IPS DF 6.9 (cell line): ENCODE measurements around the gene PPFIA3.

Experiments used
- DNase-seq: peaks from one replicate; pipeline ENCODE4 v3.0.0-alpha.2; 2013; ENCODE audit warnings: low read depth, low spot score
- H3K27ac ChIP-seq: one replicate; pipeline ENCODE4 v1.5.1; 2013; ENCODE audit warnings: low read length, control low read depth
- H3K27me3 ChIP-seq: 2 replicates; pipeline ENCODE4 v1.6.1; 2013; ENCODE audit warnings: mild to moderate bottlenecking, low read length; ENCODE audit not compliant: control insufficient read depth, insufficient read depth
- H3K36me3 ChIP-seq: 2 replicates; pipeline ENCODE4 v1.6.1; 2013; ENCODE audit warnings: low read length; ENCODE audit not compliant: control insufficient read depth, insufficient read depth
- H3K4me1 ChIP-seq: 2 replicates; pipeline ENCODE4 v1.6.1; 2013; ENCODE audit warnings: low read length; ENCODE audit not compliant: control insufficient read depth, insufficient read depth
- H3K4me3 ChIP-seq: 2 replicates; pipeline ENCODE4 v1.5.1; 2013; ENCODE audit warnings: mild to moderate bottlenecking, low read length
- H3K9me3 ChIP-seq: 2 replicates; pipeline ENCODE4 v1.6.1; 2013; ENCODE audit warnings: low read length, inconsistent platforms; ENCODE audit not compliant: control insufficient read depth, insufficient read depth
- WGBS: extraction: QIAGEN DNeasy Blood & Tissue Kit; methylation state at CpG from one replicate; pipeline ENCODE4 v1.1.7; 2013; ENCODE audit warnings: mixed read lengths, missing lambda C conversion rate; ENCODE audit not compliant: insufficient read length, insufficient coverage; 5-methylcytosine and 5-hydroxymethylcytosine counted together

Gene PPFIA3

DNA sequence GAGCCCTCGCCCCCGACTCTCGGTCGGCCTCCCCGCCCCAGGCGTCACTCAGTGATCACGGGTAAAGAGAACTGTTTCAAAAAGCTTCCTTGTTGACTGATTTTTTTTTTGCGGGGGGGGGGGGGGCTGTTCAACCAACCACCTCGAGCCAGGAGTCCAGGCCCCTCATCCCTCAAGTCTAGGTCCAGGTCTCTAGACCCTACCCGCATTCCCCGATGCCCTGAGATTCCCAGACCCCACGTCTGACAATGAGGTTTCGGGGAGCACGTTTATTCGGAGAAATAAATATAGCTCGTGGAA is 31.6 kb downstream of the PPFIA3 start:
- WGBS = no CpG with 5 or more reads among the region's 16 CpGs
- Histone ChIP-seq H3K9me3 (no peaks in the 10 kb centered on the region), H3K27ac (no peak overlapping the region), H3K27me3 (no peaks in the 10 kb centered on the region), H3K4me3 (peak overlapping the region; percentile 67; the same call in 1 of the 2 replicates), H3K36me3 (no peaks in the 10 kb centered on the region), H3K4me1 (peaks cover 8% of the 10 kb centered on the region)
- no peak for DNase-seq

DNA sequence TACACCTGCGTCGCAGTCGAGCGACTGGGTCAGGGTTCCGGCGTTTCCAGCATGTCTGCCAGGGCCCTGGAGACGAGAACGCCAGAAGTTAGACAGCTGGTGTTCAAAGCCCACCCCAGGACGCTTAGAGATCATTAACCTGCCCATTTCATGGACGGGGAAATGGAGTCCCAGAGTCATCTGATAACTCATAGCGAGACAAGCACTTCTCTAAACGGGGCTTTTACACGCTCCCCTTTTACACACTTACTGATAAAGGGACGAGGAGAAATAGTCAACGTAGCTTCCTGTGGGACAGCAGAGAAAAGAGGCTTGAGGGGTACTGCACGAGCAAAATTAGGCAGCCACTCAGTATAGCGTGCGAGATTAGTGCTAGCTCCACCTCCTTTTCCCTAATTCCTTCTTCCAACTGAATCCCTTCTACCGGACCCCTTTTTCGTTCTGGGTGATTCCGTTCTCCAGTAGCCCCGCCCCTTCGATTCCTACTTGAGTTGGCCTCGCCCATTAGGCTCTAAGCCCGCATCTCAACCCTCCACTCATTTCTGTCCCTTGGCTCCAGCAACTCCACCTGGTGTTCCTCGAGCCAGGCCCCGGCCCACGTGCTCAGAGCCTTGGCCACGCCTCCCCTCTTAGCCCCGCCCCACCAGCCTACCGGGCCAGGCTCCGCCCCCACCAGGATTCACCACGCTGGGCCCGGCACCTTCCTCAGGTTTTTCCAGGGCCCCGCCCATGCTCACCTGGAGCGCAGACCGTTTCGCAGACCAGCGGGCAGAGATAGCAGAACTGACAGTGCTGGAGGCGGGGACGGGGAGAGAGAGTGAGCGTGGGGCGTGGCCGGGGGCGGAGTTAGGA is 32.1 kb downstream of the PPFIA3 start:
- Histone ChIP-seq H3K27me3 (no peaks in the 10 kb centered on the region), H3K36me3 (no peaks in the 10 kb centered on the region), H3K9me3 (no peaks in the 10 kb centered on the region), H3K4me3 (peak overlapping the region; percentile 67; the same call in 1 of the 2 replicates), H3K4me1 (peaks cover 10% of the 10 kb centered on the region), H3K27ac (no peak overlapping the region)
- DNase-seq = no peak
- WGBS = no CpG with 5 or more reads among the region's 45 CpGs

DNA sequence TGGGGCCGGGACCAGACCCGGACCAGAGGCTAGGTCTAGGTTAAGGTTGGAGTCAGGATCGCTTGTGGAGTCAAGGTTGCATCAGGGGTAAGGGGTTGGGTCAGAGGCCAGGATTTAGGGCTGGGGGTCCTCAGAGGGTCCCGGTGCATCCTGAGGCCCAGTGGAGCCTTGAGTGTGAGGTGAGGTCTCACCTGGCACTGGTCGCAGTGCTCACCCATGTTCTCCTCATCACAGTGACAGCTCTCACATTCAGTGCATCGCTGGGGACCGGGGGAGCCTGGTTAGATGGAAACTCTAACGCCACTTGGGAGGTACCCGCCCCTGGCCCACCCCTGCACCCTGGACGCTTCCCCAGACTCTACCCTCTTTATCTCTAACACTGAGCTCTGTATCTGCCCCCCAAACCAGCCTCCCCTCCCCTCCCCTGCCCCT is 32.8 kb downstream of the PPFIA3 start:
- Histone ChIP-seq H3K9me3 (no peaks in the 10 kb centered on the region), H3K4me3 (no peak overlapping the region), H3K27ac (no peak overlapping the region), H3K27me3 (no peaks in the 10 kb centered on the region), H3K4me1 (peaks cover 10% of the 10 kb centered on the region), H3K36me3 (no peaks in the 10 kb centered on the region)
- no CpG with 5 or more reads among the region's 10 CpGs for WGBS
- no peak for DNase-seq

DNA sequence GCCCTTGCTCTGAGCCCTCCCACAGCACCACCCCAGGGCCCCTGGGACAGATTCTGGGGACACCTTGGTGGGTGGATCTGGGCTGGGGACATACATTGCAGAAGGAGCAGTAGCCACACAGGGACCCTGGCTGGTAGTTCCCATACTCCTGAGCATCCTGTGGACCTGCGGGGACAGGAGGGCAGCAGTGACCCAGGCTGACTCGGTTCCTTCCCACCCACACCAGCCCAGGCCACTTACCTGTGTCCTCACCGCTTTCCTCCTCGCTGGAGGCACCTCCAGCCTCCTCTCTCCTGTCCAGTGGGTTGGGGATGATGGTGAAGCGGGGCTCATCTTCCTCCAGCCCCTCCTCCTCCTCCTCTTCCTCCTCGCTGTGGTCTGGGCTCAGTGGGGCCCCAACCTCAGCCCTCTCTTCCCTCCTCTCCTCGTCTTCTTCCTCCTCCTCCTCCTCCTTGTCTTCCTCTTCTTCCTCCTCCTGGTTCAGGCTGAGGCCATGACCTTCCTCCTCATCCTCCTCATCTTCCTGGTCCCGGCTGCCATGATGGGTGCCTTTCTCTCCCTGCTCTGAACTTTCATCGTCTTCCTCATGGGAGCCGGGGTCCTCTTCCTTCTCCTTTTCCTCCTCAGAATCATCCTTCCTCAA is 33.9 kb downstream of the PPFIA3 start:
- H3K4me3 ChIP-seq = no peak overlapping the region
- no peaks in the 10 kb centered on the region for H3K36me3 ChIP-seq
- WGBS = no CpG with 5 or more reads among the region's 10 CpGs
- no peak overlapping the region for H3K27ac ChIP-seq
- no peaks in the 10 kb centered on the region for H3K9me3 ChIP-seq
- no peaks in the 10 kb centered on the region for H3K27me3 ChIP-seq
- H3K4me1 ChIP-seq = peaks cover 11% of the 10 kb centered on the region
- no peak for DNase-seq

DNA sequence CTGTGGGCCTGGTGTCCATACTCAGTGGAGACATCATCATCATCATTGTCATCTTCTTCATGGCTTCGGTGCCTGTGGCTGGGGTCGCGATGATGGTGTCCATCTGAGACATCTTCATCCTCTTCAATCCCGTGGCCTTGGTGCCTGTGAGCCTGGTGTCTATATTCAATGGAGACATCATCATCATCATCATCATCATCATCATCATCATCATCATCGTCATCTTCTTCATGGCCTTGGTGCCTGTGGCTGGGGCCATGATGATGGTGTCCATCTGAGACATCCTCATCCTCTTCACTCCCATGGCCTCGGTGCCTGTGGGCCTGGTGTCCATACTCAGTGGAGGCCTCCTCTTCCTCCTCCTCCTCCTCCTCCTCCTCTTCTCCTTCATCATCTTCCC is 34.9 kb downstream of the PPFIA3 start:
- Histone ChIP-seq H3K4me1 (peaks cover 11% of the 10 kb centered on the region), H3K27me3 (no peaks in the 10 kb centered on the region), H3K27ac (no peak overlapping the region), H3K36me3 (no peaks in the 10 kb centered on the region), H3K4me3 (no peak overlapping the region), H3K9me3 (no peaks in the 10 kb centered on the region)
- no peak for DNase-seq
- no CpG with 5 or more reads among the region's 6 CpGs for WGBS

DNA sequence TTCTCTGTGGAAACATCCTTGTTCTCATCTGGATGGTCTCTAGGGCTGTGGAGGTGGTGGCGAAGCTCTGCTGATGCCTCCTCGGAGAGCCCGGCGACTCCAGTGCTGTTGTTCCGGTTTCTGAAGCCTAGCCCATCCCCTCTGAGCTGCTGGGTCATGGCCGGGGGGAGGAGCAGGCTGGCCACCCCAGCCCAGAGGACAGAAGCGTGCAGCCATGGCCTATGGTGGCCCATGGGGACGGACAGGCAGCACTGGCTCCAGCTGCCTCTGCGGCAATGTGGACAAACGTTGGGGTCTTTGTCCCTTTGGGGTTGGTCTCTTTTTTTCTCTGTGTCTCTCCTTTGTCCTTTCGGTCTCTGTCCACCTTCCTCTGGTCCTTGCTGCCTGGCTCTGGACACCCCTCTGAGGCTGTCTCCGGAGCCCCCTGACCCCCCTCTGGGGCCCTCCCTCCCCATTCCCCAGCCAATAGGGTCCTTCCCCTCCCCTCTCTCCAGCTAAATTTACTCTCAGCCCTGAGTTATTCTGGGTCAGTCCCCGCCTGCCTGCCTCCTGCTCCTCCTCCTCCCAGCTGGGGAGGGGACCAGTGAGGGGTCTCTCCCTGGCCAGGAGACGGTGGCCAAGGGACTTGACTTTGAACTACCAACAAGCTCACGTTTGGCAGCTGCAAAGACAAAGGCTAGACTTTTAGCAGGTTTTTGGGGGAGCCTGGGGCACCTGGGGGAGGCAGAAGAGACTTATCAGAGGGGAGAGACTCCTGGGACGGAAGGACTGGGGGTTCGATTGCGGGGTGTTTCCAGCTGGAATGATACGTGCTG is 35.9 kb downstream of the PPFIA3 start, which contains the start of gene HRC:
HRC (minus strand) TSS at position 392 of the 815 bp plus-strand sequence; CDS start at position 233, 159 bp downstream.
- no peaks in the 10 kb centered on the region for H3K36me3 ChIP-seq
- H3K4me3 ChIP-seq = no peak within 1 kb of the TSS
- peaks cover 11% of the 10 kb centered on the region for H3K4me1 ChIP-seq
- DNase-seq = no peak
- no CpG with 5 or more reads among the region's 19 CpGs for WGBS
- no peaks in the 10 kb centered on the region for H3K27me3 ChIP-seq
- no peak within 1 kb of the TSS for H3K27ac ChIP-seq
- H3K9me3 ChIP-seq = no peaks in the 10 kb centered on the region

DNA sequence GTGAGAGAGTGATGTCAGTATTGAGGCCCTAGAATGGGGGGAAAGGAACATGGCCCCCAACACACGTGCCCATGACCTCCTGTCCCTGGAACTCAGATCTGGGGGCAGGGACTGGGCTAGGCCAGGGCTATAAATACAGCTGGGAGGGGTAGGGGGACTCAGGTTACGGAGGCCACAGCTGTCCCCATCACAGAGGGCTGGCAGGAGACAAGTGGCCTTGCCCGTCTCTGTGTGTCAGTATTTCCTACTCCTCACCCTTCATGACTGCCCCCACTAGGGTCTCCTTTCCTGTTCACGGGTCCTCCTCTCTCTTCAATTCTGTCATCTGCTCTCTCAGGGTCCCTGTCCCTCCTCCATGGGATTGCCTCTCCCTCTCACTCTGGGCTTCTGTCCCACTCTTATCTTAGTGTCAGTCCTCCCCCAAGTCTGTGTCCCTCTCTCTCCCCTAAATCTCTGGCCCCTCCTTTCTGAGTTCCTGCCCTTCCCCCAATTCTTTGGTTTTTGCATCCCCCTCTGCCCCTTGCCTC is 36.5 kb downstream of the PPFIA3 start:
- no peaks in the 10 kb centered on the region for H3K9me3 ChIP-seq
- WGBS = no CpG with 5 or more reads among the region's 4 CpGs
- no peaks in the 10 kb centered on the region for H3K27me3 ChIP-seq
- no peak overlapping the region for H3K27ac ChIP-seq
- no peak overlapping the region for H3K4me3 ChIP-seq
- peaks cover 11% of the 10 kb centered on the region for H3K4me1 ChIP-seq
- H3K36me3 ChIP-seq = no peaks in the 10 kb centered on the region
- no peak for DNase-seq

DNA sequence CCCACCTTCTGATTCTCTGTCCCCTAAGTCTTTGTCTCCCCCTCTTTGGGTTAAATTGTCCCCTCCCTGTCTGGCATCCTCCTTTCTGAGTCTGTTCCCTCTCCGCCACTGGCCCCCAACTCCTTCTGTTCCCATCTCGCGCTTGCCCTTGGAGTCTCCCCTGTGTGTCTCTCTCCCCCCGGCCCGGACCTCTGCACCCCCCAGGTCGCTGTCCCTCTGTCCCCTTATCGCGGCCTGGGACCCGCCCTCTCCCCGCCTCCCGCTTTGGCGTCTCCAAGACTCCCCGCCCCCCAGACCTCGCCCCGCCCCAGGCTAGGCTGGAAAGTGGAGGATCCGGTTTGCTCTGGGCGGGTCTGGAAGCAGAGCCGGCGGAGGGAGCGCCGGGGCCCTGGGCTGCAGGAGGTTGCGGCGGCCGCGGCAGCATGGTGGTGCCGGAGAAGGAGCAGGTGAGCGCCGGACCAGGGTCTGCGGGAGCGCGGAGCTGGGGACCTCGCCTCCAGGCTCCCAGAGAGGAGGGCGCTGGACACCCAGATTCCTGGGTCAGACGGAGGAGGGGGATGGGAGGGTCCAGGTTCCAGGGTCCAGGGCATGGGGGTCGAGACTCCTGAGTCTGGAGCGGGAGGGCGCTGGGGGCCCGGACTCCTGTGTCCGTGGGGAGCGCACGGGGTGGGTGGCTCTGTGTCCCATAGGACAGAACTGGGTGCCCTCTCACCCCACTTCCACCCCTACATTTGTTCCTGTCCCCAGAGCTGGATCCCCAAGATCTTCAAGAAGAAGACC is 38.3 kb downstream of the PPFIA3 start, which contains the start of gene TRPM4:
TRPM4 (plus strand) TSS at position 348 of the 780 bp plus-strand sequence; CDS start at position 423, 75 bp downstream.
- Histone ChIP-seq H3K36me3 (no peaks in the 10 kb centered on the region), H3K4me3 (peak within 1 kb of the TSS; percentile 49), H3K27ac (no peak within 1 kb of the TSS), H3K4me1 (peaks cover 9% of the 10 kb centered on the region), H3K27me3 (no peaks in the 10 kb centered on the region), H3K9me3 (no peaks in the 10 kb centered on the region)
- no peak for DNase-seq
- WGBS = no CpG with 5 or more reads among the region's 41 CpGs

DNA sequence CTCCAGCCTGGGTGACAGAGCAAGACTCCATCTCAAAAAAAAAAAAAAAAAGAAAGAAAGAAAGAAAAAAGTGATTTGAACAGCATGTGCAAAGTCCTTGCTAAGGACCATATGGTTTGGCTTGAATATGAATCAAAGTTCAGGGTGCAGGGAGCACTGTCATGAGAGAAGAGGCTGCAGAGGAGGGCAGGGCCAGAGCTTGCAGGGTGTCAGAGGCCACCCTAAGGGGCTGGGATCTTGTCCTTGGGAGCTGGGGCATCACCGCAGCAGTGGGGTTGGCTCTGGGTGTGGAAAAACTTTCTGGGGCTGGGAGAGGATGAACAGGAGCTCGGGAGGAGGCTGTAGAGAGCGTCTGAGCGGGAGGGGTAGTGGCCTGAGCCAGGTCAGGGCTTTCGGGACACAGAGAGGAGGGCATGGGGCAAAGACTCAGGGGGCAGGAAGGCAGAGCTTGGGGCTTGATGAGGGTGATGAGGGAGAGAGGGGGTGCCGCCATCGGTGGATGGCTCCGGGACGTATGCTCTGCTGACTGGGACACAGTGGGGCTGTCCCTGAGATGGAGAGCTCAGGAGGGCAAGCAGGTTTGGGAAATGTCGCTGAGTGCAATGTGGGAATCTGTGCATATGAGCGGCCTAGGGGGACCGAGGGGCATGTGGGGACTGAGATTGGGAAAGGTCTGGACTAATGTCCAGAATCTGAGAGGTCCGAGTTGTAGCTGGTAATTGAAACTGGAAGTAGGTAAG is 41.3 kb downstream of the PPFIA3 start:
- H3K4me1 ChIP-seq = peaks cover 5% of the 10 kb centered on the region
- H3K27ac ChIP-seq = no peak overlapping the region
- DNase-seq = no peak
- H3K36me3 ChIP-seq = no peaks in the 10 kb centered on the region
- H3K4me3 ChIP-seq = no peak overlapping the region
- no peaks in the 10 kb centered on the region for H3K9me3 ChIP-seq
- H3K27me3 ChIP-seq = no peaks in the 10 kb centered on the region
- WGBS = no CpG with 5 or more reads among the region's 13 CpGs
